KOPT-K1 (cell line): ENCODE measurements around the gene ENPP5.
"Not testable (repeated sequence)": the region's sequence is repeated elsewhere in the genome, so short reads cannot be mapped to it uniquely, and the experiment has no call there.

Experiments used
- H3K27ac ChIP-seq: fragments of 200-600 bp; sonication (generic); 2 replicates; pipeline ENCODE4 v1.5.1; 2016; ENCODE audit warnings: antibody characterized with exemption, mild to moderate bottlenecking, low read depth, low read length; ENCODE audit not compliant: poor library complexity, severe bottlenecking
- H3K36me3 ChIP-seq: fragments of 200-600 bp; sonication (generic); 2 replicates; pipeline ENCODE4 v1.5.1; 2017; ENCODE audit warnings: antibody characterized with exemption, mild to moderate bottlenecking, low read length, moderate library complexity; ENCODE audit not compliant: insufficient read depth
- H3K9me3 ChIP-seq: fragments of 200-600 bp; sonication (generic); 2 replicates; pipeline ENCODE4 v1.5.1; 2017; ENCODE audit warnings: antibody characterized with exemption, low read length, mild to moderate bottlenecking; ENCODE audit not compliant: insufficient read depth, poor library complexity, severe bottlenecking

Gene ENPP5

DNA sequence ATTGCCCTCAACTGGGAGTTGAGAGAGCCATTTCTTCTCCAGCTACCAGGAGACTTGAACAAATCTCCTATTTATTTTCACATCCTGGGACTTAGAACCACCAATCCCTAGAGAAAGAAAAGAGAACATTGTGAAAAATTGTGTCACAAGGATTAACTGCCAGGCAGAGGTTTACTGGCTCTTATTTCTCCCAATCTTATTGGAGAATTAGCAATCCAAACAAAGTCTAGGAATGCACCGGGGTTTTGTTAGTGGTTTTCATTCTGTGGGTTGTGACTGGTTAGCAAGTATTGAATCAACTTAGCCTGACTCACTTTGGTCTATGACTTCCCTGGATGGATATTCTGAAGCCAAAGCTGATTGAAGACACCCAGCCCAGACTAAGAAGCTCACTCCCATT, 21.2 kb upstream of the ENPP5 start:
- Histone ChIP-seq H3K27ac (no peak overlapping the region), H3K9me3 (no peaks in the 10 kb centered on the region), H3K36me3 (no peaks in the 10 kb centered on the region)

DNA sequence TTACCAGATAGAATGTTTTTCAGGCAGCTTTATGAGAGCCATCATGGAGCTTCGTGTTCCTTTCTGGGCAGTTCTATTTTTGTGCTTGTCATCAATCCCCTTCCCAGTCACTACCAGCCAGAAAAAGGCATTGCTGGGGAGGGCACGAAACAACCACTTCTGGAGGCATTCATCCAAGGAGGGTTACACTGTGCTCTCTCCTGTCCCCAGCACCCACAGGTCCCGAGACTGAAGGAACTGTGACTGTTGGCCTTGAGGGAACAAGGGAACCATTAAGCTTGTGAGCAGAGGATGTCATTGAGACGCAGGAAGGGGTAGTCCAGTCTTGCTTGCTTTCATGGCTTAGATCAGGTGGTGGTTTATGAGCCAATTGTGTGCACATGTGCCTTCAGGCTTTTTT, 20.1 kb upstream of the ENPP5 start:
- H3K9me3 ChIP-seq, result no peaks in the 10 kb centered on the region
- no peak overlapping the region for H3K27ac ChIP-seq
- H3K36me3 ChIP-seq, result no peaks in the 10 kb centered on the region

DNA sequence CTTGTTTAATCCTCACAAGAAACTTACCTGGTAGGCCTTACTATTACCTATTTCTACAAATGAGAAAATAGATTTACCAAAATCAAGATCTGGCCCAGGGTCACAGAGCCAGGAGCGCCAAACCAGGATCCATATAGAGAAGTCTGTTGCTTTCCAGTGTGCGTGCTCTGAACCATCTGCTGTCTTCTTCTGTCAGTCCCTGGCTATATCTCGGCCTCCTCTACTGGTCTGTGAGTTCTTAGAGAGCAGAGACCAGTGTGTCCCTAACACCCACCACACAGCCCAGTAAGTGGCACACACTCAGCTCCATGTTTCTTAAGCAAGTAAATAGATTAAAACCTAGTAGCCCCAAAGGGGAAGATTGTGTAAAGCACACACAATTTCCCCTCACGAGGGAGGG, 18.9 kb upstream of the ENPP5 start:
- Histone ChIP-seq H3K36me3 (no peaks in the 10 kb centered on the region), H3K27ac (no peak overlapping the region), H3K9me3 (no peaks in the 10 kb centered on the region)

- Histone ChIP-seq H3K9me3 (peaks cover 5% of the 10 kb centered on the region), H3K27ac (no peak overlapping the region), H3K36me3 (no peaks in the 10 kb centered on the region)
These were observed 15.8 kb upstream of the ENPP5 start for GRCh38 chr6:46186583-46186982.

- Histone ChIP-seq H3K9me3 (peaks cover 5% of the 10 kb centered on the region), H3K27ac (no peak overlapping the region)
These were observed 13.3 kb upstream of the ENPP5 start for GRCh38 chr6:46184114-46184513.

GRCh38 chr6:46175976-46176375, 5.2 kb upstream of the ENPP5 start:
- no peaks in the 10 kb centered on the region for H3K36me3 ChIP-seq
- H3K9me3 ChIP-seq, result no peaks in the 10 kb centered on the region
- H3K27ac ChIP-seq, result no peak overlapping the region

More at GRCh38 chr6:46184114-46184513, 13.3 kb upstream of the ENPP5 start:
- H3K36me3 ChIP-seq, result no peaks in the 10 kb centered on the region

DNA sequence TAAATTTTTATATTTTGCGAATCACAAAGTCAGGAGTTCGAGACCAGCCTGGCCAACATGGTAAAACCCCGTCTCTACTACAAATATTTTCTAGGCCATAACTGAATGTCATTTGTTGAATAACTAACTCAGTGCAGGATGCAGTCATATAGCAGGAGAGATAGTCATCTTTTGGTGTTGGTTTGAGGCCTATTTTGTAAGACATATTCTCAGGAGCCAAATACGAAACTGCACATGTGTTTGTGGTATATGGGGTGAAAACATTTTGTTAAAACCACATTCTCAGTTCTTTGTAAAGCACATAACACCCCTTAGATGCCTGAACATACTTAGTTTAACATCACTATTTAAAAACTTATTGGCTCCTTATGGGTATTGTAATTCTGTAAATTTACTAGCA, 4.7 kb upstream of the ENPP5 start:
- Histone ChIP-seq H3K9me3 (peaks cover 4% of the 10 kb centered on the region), H3K36me3 (no peaks in the 10 kb centered on the region), H3K27ac (no peak overlapping the region)

- peaks cover 5% of the 10 kb centered on the region for H3K9me3 ChIP-seq
- H3K27ac ChIP-seq, result no peak overlapping the region
- no peaks in the 10 kb centered on the region for H3K36me3 ChIP-seq
These were observed 4.1 kb upstream of the ENPP5 start for GRCh38 chr6:46174904-46175303.

- Histone ChIP-seq H3K36me3 (no peaks in the 10 kb centered on the region), H3K9me3 (peaks cover 5% of the 10 kb centered on the region), H3K27ac (no peak overlapping the region)
These were observed 1.4 kb upstream of the ENPP5 start for GRCh38 chr6:46172176-46172575.

DNA sequence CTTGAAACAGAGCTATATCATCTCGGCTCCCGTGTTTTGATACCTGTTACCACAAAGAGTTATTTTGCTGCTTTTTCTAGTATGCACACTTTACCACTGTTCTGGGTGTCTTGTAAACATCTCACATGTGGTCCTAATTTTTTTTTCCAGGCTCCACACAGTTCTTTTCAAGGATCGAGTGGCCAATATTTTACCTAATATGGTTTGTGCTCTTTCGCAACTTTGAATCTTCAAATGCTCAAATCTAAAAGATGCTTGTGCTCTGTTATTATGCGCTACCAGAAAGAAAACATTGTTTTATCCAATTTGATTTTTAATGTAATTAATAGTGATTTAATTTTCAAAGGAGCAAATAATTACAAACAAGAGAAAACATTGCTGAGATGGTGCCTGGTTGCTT, 10.7 kb downstream of the ENPP5 start:
- Histone ChIP-seq H3K27ac (no peak overlapping the region), H3K36me3 (no peaks in the 10 kb centered on the region), H3K9me3 (no peaks in the 10 kb centered on the region)

DNA sequence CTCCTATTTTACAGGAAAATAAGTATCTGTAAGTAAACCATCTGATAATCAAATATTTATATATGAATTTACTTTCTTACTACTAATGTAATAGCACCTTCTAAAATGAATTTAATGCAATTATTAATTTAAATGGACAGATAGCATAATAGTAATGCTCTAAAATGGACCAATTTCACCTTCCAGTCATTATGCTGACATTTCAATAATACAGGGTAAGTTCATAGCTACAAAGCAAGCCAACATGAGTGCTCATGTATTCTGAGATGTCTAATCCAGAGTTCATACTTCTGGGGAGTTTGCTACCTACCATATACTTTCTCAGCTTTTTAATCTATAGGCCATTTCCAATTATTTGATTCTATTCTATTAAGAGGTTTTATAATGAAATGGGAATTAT, 11.6 kb downstream of the ENPP5 start:
- H3K36me3 ChIP-seq, result no peaks in the 10 kb centered on the region
- H3K9me3 ChIP-seq, result no peaks in the 10 kb centered on the region
- no peak overlapping the region for H3K27ac ChIP-seq

DNA sequence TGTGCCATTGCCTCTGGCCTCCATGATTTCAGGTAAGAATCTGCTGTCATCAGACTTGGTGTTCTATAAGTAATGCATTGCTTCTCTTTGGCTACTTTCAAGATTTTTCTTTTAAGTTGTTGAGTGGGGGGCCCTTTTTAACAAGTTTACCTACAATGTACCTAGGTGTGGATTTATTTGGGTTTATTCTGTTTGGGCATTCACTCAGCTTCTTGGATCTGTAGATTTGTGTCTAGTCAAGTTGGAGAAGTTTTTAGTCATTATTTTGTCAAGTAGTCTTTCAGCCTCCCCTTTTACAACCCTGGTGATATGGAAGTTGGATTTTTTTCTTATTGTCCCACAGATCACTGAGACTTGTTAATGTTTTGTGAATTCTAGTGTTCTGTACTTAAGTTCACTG, 14.1 kb downstream of the ENPP5 start:
- no peaks in the 10 kb centered on the region for H3K9me3 ChIP-seq
- no peaks in the 10 kb centered on the region for H3K36me3 ChIP-seq
- no peak overlapping the region for H3K27ac ChIP-seq

DNA sequence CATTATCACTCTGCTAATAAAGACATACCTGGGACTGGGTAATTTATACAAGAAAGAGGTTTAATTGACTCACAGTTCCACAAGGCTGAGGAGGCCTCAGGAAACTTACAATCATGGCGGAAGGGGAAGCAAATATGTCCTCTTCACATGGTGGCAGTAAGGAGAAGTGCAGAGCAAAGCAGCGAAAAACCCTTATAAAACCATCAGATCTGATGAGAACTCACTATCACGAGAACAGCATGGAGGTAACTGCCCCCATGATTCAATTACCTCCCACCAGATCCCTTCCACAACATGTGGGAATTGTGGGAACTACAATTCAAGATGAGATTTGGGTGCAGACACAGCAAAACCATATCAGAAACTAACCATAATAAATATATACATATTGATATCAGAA, 21.7 kb downstream of the ENPP5 start:
- not testable (repeated sequence) for H3K36me3 ChIP-seq, H3K27ac ChIP-seq, H3K9me3 ChIP-seq

DNA sequence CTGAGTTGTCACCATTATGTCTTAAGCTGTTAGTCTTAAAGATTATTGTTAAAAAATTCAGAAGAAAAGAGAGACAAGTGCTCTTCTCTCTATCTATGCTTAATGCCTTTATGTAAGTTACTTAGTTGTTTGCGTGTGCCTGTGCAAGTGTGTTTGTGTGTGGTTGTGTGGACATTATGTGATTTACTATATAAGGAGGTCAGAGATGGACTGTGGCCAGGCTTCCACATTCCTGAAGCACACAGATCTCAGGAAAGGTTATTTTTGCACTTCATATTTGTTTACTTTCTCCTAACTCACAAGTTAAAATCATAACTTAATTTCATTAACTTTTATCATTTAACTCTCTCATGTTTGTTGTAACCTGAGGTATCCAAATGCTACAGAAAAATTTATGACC, 26.5 kb downstream of the ENPP5 start:
- Histone ChIP-seq H3K9me3 (no peaks in the 10 kb centered on the region), H3K27ac (no peak overlapping the region), H3K36me3 (peaks cover 11% of the 10 kb centered on the region)

- Histone ChIP-seq H3K27ac (no peak overlapping the region), H3K36me3 (peaks cover 9% of the 10 kb centered on the region), H3K9me3 (no peaks in the 10 kb centered on the region)
These were observed 32.5 kb downstream of the ENPP5 start for GRCh38 chr6:46138281-46138680.

DNA sequence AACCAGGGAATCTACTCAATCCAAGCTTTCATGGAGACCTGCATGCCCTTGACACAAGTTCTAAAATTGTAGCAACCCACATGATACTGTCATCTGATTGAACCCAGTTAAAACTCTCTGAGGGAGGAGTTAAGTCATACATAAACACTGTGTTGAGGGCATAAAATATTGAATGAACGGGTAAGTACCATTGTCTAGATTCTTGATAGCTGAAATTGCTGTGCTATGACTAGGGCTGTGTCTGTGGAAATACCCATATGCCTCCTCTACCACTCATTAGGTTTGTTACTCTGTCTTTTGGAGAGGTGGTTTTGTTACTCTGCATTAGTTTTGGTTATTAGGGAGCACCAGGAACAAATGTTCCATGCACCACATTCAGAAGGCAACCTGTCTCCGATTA, 33.4 kb downstream of the ENPP5 start:
- Histone ChIP-seq H3K36me3 (peaks cover under 1% of the 10 kb centered on the region; the same call in 1 of the 2 replicates), H3K9me3 (no peaks in the 10 kb centered on the region), H3K27ac (no peak overlapping the region)

DNA sequence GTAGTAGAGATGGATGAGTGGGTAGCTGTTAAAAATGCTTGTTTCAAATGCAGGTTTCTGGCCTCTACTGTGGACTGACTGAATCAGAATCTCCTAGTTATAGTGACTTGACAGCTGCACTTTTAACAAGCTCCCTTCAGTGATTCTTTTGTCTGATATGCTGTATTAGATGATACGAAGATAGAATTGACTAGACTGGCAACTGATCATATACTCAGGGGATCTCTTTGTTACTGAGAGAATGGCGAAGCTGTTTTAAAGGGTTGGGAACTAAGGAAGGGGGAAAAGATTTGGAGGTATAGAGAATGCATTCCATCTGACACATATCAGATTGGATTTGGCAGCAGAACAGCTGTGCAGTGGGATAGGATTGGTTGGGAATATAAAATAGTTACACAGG, 33.9 kb downstream of the ENPP5 start:
- no peak overlapping the region for H3K27ac ChIP-seq
- H3K36me3 ChIP-seq, result no peaks in the 10 kb centered on the region
- no peaks in the 10 kb centered on the region for H3K9me3 ChIP-seq
